Mucosa of descending colon (tissue), 3 donors: Measurements from ENCODE around the gene ETV2. TPM values are rescaled to one million over a fixed set of nuclear protein-coding genes. Genes with fewer than 3 reads are reported as not detected.
A peak's percentile ranks its signal among the peaks of the same experiment; 100 is the strongest.

Source experiments
- ATAC-seq: fragments of 200-7000 bp; cut with Tn5 transposase; one replicate; pipeline ENCODE4 v1.9.1; 2020; ENCODE audit warnings: mild to moderate bottlenecking, moderate library complexity
- DNase-seq, 3 donors: peaks; one replicate each; pipeline ENCODE4 v3.0.0-alpha.2; 2020
- H3K36me3 ChIP-seq: fragments of 200-600 bp; one replicate; pipeline ENCODE4 v1.8.0; 2021; ENCODE audit warnings: low read depth, mild to moderate bottlenecking
- H3K4me1 ChIP-seq: fragments of 200-600 bp; one replicate; pipeline ENCODE4 v1.8.0; 2021; ENCODE audit warnings: low read depth, mild to moderate bottlenecking
- H3K4me3 ChIP-seq: fragments of 200-600 bp; one replicate; pipeline ENCODE4 v1.8.0; 2021; ENCODE audit warnings: mild to moderate bottlenecking
- H3K9me3 ChIP-seq: fragments of 200-600 bp; one replicate; pipeline ENCODE4 v1.8.0; 2021; ENCODE audit warnings: mild to moderate bottlenecking
- intact Hi-C, 2 donors: fragments of 100-400 bp; cut with DNase I in 1 of 2; cut with micrococcal nuclease in 1 of 2; formaldehyde crosslinking; loops; one replicate each; pipeline versions ENCODE4 v1.11.0 to v1.11.1; 2022; cut with DNase I, micrococcal nuclease
- total RNA-seq, 3 donors: library from RNA; stranded (reverse); fragmentation: NEBNext Ultra II Directional in 2 of 3; extraction: Animal tissue kit (Norgen Biotek cat#: 25700) in 2 of 3; gene quantifications; one replicate each; pipeline versions ENCODE4 v1.2.1 to v1.2.4, GENCODE V29; 2021 to 2023
- TF ChIP-seq, protein P1 (sequence below): fragments of 200-600 bp; IDR thresholded peaks from one replicate; pipeline ENCODE4 v1.8.0; 2022; ENCODE audit warnings: antibody characterized with exemption, mild to moderate bottlenecking
- donor health status: DM: no; HTN: no; CAD: no; lungs with moderate emphysema.
- donor health status: DM: no; HTN: no; CAD: no.
- donor health status: DM: no; HTN: yes; CAD: no.

Gene ETV2
- total RNA-seq, 3 donors from 2014 or later: 0.76 to 2.0 (median 1.1) TPM

DNA sequence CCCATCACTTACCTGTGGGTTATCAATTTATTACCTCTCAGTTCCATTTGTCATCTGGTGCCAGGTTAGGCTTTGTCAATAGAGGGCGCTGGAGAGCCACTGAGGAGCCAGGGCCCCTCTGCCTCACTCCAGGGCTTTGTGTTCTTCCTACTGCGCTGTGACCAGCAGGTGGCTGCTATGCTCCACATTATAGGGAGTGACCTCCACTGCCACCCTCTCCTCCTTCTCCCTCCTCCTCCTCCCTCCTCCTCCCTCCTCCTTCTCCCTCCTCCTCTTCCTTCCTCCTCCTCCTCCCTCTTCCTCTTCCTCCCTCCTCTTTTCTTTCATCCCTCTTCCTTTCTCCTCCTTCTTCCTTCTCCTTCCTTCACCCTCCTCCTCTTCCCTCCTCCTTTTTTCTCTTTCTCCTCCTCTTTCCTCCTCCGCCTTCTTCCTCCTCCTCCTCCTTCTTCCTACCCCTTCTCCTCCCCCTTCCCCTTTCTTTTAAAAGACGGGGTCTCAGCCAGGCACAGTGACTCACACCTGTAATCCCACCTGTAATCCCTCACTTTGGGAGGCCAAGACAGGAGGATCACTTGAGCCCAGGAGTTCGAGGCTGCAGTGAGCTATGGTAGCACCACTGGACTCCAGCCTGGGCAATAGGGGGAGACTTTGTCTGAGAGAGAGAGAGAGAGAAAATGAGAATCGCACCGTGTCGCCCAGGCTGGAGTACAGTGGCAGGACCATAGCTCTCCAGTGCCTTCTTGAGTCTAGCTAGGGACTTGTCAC is 52.5 kb downstream of the ETV2 start:
- TF ChIP-seq, protein P1, sequence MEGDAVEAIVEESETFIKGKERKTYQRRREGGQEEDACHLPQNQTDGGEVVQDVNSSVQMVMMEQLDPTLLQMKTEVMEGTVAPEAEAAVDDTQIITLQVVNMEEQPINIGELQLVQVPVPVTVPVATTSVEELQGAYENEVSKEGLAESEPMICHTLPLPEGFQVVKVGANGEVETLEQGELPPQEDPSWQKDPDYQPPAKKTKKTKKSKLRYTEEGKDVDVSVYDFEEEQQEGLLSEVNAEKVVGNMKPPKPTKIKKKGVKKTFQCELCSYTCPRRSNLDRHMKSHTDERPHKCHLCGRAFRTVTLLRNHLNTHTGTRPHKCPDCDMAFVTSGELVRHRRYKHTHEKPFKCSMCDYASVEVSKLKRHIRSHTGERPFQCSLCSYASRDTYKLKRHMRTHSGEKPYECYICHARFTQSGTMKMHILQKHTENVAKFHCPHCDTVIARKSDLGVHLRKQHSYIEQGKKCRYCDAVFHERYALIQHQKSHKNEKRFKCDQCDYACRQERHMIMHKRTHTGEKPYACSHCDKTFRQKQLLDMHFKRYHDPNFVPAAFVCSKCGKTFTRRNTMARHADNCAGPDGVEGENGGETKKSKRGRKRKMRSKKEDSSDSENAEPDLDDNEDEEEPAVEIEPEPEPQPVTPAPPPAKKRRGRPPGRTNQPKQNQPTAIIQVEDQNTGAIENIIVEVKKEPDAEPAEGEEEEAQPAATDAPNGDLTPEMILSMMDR: peak; percentile 88
- Histone ChIP-seq H3K4me3 (no peak overlapping the region), H3K9me3 (no peaks in the 10 kb centered on the region), H3K36me3 (no peaks in the 10 kb centered on the region), H3K4me1 (no peaks in the 10 kb centered on the region)
- ATAC-seq (peak; percentile 100), DNase-seq (peak; percentile 86 to 95 (median 89))
- intact Hi-C loops: loop anchor here in 1 of 2 donors (10.0 kb wide), 1 partner anchor 241 kb away; the partner anchor contains the start of gene LRFN3

Other genes starting within 250 kb of the ETV2 start
- 1 to 10 TPM in 1 of 3 donors, under 1 TPM in 2; 0.32 to 1.4 (median 0.32) TPM for gene FFAR2, start 193.5 kb upstream of the ETV2 start, total RNA-seq
- gene KRTDAP, start 151.3 kb upstream of the ETV2 start, total RNA-seq: not detected
- gene DMKN, start 128.1 kb upstream of the ETV2 start, total RNA-seq: 10 to 100 TPM in 2 of 3 donors, 1 to 10 TPM in 1; 8.2 to 14.3 (median 10.7) TPM
- gene SBSN, start 113.4 kb upstream of the ETV2 start, total RNA-seq: not detected
- not detected for gene GAPDHS, start 108.3 kb upstream of the ETV2 start, total RNA-seq
- gene TMEM147, start 96.1 kb upstream of the ETV2 start, total RNA-seq: 10 to 100 TPM; 54.4 to 62.8 (median 58.2) TPM
- not detected for gene ATP4A, start 78.1 kb upstream of the ETV2 start, total RNA-seq
- gene PMIS2, start 55.6 kb upstream of the ETV2 start, total RNA-seq: not detected
- gene HAUS5, start 29.0 kb upstream of the ETV2 start, total RNA-seq: 10 to 100 TPM in 1 of 3 donors, 1 to 10 TPM in 2; 6.4 to 13.2 (median 9.0) TPM
- 10 to 100 TPM; 67.4 to 73.3 (median 67.6) TPM for gene RBM42, start 12.7 kb upstream of the ETV2 start, total RNA-seq
- 100 to 1,000 TPM; 460 to 939 (median 669) TPM for gene COX6B1, start 6.6 kb downstream of the ETV2 start, total RNA-seq
- not detected for gene UPK1A, start 24.8 kb downstream of the ETV2 start, total RNA-seq
- under 1 TPM in 1 of 3 donors, not detected in 2; 0.27 TPM for gene ZBTB32, start 62.8 kb downstream of the ETV2 start, total RNA-seq
- gene KMT2B, start 76.3 kb downstream of the ETV2 start, total RNA-seq: 10 to 100 TPM; 35.9 to 49.2 (median 37.5) TPM
- 10 to 100 TPM in 1 of 3 donors, 1 to 10 TPM in 2; 5.3 to 14.6 (median 8.2) TPM for gene IGFLR1, start 100.7 kb downstream of the ETV2 start, total RNA-seq
- gene U2AF1L4, start 103.7 kb downstream of the ETV2 start, total RNA-seq: 10 to 100 TPM; 19.7 to 32.4 (median 32.1) TPM
- gene PSENEN, start 103.9 kb downstream of the ETV2 start, total RNA-seq: 10 to 100 TPM; 56.7 to 92.1 (median 90.2) TPM
- gene LIN37, start 106.8 kb downstream of the ETV2 start, total RNA-seq: 10 to 100 TPM in 1 of 3 donors, 1 to 10 TPM in 2; 7.6 to 14.3 (median 8.6) TPM
- 100 to 1,000 TPM in 1 of 3 donors, 10 to 100 TPM in 1, 1 to 10 TPM in 1; 3.9 to 122 (median 22.9) TPM for gene HSPB6, start 115.3 kb downstream of the ETV2 start, total RNA-seq
- gene PROSER3, start 116.4 kb downstream of the ETV2 start, total RNA-seq: 10 to 100 TPM; 21.7 to 26.5 (median 26.0) TPM
- gene ARHGAP33, start 133.8 kb downstream of the ETV2 start, total RNA-seq: 10 to 100 TPM; 14.4 to 16.0 (median 14.6) TPM
- gene PRODH2, start 171.1 kb downstream of the ETV2 start, total RNA-seq: not detected
- under 1 TPM in 1 of 3 donors, not detected in 2; 0.09 TPM for gene NPHS1, start 210.8 kb downstream of the ETV2 start, total RNA-seq
- under 1 TPM in 1 of 3 donors, not detected in 2; 0.09 TPM for gene KIRREL2, start 215.2 kb downstream of the ETV2 start, total RNA-seq
- gene APLP1, start 226.8 kb downstream of the ETV2 start, total RNA-seq: 10 to 100 TPM in 1 of 3 donors, 1 to 10 TPM in 2; 1.6 to 13.2 (median 1.9) TPM